Kidney glomerular epithelial cell (primary cell): ENCODE results near the gene PRSS38.

ENCODE experiments used
- DNase-seq: peaks from one replicate; lab custom pipeline; 2025; lab: John Stamatoyannopoulos, UW

The PRSS38 gene

GRCh38 chr1:227815468-227816409 is at the start of gene PRSS38:
PRSS38 (plus strand) TSS chr1:227815675; CDS start chr1:227815717, 42 bp downstream.
- DNase-seq: no peak

GRCh38 chr1:227766015-227766634 is 49.4 kb upstream of the PRSS38 start:
- no peak for DNase-seq

GRCh38 chr1:227766653-227767277 is 48.7 kb upstream of the PRSS38 start:
- no peak for DNase-seq

- DNase-seq: no peak
Observed at GRCh38 chr1:227767401-227768124, 47.9 kb upstream of the PRSS38 start.

- no peak for DNase-seq
Observed at GRCh38 chr1:227768125-227768439, 47.4 kb upstream of the PRSS38 start.

- DNase-seq: no peak
Observed at GRCh38 chr1:227768640-227769039, 46.8 kb upstream of the PRSS38 start.

- no peak for DNase-seq
Observed at GRCh38 chr1:227769047-227769935, 46.2 kb upstream of the PRSS38 start.

GRCh38 chr1:227769936-227770494 is 45.5 kb upstream of the PRSS38 start:
- no peak for DNase-seq

GRCh38 chr1:227770812-227771211 is 44.7 kb upstream of the PRSS38 start:
- DNase-seq: no peak

- no peak for DNase-seq
Observed at GRCh38 chr1:227771326-227771725, 44.1 kb upstream of the PRSS38 start.

GRCh38 chr1:227771771-227772170 is 43.7 kb upstream of the PRSS38 start:
- no peak for DNase-seq

- no peak for DNase-seq
Observed at GRCh38 chr1:227773558-227773957, 41.9 kb upstream of the PRSS38 start.

- no peak for DNase-seq
Observed at GRCh38 chr1:227774051-227774731, 41.3 kb upstream of the PRSS38 start.

- DNase-seq: no peak
Observed at GRCh38 chr1:227774821-227775661, 40.4 kb upstream of the PRSS38 start.

- no peak for DNase-seq
Observed at GRCh38 chr1:227775841-227776240, 39.6 kb upstream of the PRSS38 start.

GRCh38 chr1:227776331-227776771 is 39.1 kb upstream of the PRSS38 start:
- DNase-seq: no peak

GRCh38 chr1:227777156-227777555 is 38.3 kb upstream of the PRSS38 start:
- no peak for DNase-seq

- no peak for DNase-seq
Observed at GRCh38 chr1:227777646-227778045, 37.8 kb upstream of the PRSS38 start.

- no peak for DNase-seq
Observed at GRCh38 chr1:227778401-227778947, 37.0 kb upstream of the PRSS38 start.
